ENCODE data around the gene HPGD. TPM values are rescaled to one million over a fixed set of nuclear protein-coding genes. Genes with fewer than 3 reads are reported as not detected.

HPGD gene
- total RNA-seq, 1 donor from 2014 or later = 12.1 TPM

DNA sequence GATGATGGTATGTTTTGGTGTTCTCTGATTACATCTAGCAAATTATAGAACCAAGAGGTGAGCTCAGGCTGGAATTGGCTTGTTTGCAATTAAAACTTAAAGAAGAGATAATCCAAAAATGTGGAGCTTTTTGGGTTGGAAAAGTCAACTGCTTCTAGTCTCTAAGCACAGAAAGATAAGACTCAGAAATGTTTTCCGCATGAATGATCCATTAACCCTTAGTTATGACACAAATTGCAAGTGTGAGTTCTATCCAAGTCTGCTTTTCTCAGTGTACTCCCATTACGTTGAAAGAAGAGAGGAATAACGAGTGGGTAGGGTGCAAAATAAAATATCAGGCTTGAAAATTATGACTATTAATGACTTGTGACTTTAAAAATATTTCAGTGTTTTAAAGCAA is 38.5 kb downstream of the HPGD start:
- intact Hi-C loops (cut with micrococcal nuclease) = no loop called here

DNA sequence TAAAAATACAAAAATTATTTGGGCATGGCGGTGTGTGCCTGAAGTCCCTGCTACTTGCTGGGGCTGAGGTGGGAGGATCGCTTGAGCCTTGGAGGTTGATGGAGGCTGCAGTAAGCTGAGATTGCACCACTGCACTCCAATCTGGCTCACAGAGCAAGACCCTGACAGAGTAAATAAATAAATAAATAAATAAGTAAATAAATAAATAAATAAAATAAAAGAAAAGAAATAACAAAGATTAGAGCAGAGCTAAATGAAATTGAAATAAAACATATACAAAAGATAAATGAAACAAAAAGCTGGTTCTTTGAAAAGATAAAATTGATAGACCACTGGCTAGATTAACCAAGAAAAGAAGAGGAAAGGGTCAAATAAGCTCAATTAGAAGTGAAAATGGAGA is 43.1 kb downstream of the HPGD start:
- intact Hi-C loops (cut with micrococcal nuclease) = no loop called here

DNA sequence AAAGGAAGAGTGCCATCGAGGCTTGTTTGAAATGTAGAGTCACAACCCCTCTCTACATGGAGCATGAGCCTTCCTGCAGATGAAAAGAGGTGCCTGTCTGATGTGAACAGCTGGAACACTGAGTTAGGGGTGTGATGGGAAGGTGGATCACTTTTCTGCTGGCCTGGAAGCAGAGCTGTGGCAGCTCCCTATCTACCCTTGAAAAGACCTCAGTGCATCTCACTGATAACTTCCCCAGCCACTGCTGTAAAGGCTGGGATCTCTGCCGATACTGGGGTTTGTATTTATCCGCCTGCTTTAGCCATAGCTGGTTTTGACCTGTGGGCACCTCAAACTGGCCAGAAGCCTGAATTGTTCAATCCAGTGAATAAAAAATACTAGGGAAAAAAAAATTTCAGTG is 46.8 kb downstream of the HPGD start:
- intact Hi-C loops (cut with micrococcal nuclease) = no loop called here

DNA sequence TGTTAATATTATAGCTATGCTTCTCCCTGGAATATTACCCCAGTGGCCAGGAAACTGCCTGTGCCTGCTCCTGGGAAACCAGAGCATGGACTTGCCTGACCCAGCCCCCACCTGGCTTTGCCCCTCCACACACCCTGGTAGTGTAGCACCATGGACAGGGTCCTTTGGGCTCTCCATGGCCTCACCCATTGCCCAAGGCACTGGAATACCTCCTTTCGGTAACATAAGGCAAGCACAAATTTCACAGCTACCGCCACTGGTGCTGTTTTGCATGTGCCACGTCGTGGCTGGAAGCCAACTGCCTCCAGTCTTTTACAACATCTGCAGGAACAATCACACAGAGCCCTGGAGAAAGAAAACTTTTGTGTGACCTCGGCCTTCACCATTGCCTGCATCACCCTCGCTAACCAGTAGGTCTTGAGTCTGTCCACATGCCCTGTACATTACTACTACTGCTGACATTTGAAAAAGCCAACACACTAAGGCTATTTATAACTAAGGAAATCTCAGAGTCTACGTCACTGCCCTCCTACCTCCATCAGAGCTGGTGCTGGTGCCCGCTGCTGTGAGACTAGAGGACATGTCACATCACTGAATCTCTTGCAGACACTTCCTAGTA is 47.7 kb downstream of the HPGD start:
- intact Hi-C loops (cut with micrococcal nuclease) = no loop called here

DNA sequence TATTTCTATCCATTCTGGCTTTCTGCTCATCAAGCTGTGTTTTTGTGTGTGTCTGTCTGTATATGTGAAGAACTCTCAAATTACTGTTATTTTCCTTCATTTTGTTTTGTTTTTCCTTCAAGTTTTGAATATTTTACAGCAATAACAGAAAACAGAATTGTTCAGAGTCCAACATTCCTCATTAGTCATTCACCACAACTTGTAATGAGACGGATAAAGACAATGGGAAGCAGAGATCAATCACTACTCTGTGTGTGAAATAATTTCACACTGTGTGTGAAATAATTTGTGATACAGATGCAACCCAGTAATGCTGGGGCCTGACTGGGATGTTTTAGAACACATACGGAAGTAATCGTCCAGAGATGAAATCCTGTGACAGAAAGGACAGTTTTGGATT is 55.2 kb downstream of the HPGD start:
- intact Hi-C loops (cut with micrococcal nuclease) = no loop called here

DNA sequence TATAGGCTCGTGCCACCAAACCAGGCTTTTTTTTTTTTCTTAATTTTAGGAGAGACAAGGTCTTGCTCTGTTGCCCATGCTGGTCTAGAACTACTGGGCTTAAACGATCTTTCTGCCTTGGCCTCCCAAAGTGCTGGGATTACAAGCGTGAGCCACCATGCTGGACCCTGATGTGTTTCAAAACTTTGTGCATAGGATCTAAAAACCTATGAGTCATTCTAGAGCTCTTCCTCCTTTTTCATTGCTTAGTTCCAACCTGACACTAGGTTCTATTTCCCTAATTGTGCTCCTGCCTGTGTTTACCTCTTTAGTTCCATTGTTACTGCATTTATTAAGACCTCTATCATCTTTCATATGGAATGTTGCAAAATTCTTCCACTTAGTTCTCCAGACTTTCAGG is 57.3 kb downstream of the HPGD start:
- intact Hi-C loops (cut with micrococcal nuclease) = no loop called here

DNA sequence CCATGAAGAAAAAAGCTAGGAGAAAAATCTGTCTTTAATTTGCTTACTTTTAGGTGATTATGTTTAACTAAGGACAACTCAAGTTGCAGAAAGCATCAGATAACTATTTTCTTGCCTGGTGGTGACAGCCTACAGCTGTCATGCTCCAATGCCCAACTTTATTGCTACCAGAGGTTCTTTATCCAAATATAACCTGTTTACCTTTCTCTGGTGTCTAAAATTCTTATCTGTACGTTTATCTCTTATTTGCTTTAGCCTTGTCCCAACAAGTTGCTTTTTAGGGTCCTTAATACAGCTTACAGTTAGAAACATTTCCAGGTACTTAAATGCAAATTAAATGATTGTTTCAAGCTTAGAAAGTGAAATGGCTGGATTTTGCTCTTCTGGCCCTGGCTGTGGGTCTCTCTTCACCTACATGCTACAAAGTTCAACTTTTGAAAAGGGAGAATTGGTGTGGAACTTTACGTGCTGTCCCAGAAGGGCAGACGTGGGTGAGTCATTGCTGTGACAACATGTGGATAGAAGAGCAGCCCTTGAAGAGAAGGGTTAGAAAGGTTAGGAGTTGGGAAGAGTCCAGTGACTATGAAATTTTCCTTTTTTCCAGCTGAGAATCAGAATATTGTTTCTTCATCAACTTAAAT is 60.7 kb downstream of the HPGD start:
- intact Hi-C loops (cut with micrococcal nuclease) = no loop called here

DNA sequence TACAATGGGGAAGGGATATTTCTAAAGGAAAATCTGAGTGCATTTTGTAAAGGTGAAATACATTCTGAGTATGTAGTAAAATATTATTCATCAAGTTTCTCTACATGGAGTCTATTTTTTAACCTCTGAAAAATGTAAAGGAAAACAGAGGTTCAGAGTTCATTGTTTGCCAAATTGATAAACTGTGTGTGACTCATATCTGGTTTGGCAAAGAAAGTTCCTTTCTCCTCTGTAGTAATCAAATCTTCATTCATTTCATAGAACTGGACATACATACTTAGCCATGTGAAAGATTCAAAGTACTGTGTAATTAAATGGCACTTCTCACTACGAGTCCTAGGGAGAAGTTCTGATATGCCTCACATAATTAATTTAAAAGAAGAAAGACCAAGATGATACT is 61.6 kb downstream of the HPGD start:
- intact Hi-C loops (cut with micrococcal nuclease) = no loop called here

DNA sequence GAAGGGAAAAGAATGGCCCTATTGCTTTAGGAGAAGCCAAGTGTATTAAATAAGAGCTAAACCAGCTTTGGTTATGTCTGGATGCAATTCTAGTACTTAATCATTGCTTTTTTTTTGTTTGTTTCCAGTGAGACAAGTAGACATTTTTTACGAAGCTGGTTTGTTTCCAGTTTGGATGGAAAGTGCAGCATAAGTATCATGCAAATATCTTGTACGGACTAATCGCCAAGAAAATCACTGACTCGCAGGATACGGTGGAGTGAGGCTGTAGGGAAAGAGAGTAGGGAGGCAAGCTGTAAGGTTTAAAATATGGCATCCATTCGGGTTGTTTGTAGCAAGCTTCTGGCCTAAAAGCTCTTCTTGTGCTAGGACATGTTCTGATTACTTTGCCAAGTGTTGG is 64.8 kb downstream of the HPGD start:
- intact Hi-C loops (cut with micrococcal nuclease) = no loop called here

DNA sequence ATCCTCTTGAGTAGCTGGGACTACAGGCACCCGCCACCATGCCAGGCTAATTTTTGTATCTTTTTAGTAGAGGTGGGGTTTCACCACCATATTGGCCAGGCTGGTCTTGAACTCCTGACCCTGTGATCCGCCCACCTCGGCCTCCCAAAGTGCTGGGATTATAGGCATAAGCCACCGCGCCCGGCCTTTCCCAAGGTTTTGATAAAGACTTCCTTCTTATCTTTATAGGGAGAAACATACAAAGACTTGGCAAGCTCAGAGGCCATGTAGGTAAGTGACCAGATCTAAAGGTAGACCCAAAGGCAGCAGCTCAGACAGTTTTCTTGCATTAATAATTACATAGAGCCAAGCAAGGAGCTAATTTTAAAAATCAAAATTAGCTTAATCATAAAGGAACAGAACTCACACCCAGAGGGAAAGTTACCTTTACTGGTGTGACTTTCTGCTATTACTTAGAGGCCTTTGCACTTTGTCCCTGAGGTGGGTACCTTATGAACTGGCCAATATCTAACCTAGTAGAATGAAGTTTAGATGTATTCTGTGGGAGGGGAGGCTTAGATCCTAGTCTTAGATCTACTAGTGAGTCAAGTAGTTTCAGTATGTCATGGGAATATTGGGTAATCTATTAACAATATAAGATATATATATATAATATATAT is 67.3 kb downstream of the HPGD start:
- intact Hi-C loops (cut with micrococcal nuclease) = no loop called here

DNA sequence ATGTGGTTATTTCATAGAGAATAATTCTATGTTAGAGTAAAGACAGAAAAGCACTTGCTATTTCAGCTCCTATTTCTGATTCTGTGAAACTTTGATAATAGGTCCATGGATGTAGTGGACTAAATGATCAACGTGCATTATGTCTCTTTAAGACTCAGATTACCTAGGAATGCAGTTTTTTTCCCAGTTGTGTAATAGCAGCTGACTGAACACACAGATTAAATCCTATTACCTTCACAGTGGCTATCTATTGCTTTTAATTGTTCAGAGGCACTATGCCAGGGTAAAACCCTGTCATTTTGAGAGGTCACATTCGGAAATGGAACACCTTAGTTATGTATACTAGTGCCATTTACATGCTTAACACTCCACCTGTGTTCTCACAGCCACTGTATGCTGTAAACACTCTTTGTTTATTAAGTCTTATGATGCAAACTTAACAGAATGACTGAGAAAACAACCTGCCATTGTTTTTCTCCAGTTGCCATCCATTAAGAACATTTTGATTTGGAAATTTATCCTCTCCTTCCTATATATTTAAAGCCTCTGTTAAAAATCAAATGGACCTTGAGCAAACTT is 70.5 kb downstream of the HPGD start:
- intact Hi-C loops (cut with micrococcal nuclease) = no loop called here

DNA sequence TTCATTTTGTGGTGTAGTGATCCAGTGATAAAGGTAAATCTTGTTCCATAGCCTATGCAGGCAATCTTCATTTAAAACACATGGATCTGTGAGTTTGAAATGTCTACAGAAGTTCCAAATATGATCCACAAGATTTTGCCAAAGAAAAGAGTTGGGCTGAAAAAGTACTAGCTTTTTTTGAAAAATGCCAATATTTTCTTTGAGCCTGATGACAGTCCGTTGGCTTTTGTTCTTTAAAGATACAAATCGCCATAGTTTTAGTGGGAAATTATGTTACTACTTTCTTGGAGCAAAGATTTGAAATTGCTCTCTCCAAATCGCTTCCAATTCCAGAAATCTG is 71.5 kb downstream of the HPGD start:
- intact Hi-C loops (cut with micrococcal nuclease) = no loop called here

DNA sequence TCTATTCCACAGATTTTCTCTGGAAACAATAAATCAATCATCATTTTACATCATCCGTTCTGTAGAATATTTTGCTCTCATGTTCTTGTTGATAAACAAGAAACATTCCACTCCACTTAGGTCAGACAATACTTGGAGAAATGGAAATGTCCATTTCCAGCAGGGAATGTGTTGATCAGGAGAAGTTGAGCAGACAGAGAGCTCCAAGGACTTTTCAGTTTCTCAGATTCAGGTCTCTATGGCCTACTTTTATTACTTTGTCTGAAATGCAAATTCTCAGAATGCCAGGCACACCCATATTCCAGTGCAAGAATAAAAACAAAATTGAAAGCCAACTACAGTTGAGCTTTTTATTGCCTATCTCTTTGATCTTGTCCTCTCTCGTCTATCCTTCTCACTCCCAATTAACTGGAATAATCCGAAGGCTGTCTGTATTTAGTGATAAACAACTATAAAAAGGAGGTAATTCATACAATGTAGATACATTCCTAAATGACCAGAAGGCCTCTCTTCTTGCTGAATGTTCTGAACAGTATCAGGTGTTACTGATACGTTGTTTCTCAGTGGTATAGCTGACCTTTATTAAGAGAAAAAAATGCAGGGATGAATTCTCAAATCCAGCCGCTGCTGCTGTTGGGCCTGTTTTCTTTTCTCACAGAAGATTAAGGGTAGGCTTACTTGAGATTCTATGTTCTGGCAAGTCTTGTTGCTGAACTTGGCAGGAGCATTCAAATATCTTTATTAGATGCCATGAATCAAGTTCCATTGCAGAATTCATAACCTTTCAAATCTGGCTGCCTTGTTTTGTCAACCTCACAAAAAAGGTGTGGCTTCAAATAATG is 72.1 kb downstream of the HPGD start:
- intact Hi-C loops (cut with micrococcal nuclease) = no loop called here

DNA sequence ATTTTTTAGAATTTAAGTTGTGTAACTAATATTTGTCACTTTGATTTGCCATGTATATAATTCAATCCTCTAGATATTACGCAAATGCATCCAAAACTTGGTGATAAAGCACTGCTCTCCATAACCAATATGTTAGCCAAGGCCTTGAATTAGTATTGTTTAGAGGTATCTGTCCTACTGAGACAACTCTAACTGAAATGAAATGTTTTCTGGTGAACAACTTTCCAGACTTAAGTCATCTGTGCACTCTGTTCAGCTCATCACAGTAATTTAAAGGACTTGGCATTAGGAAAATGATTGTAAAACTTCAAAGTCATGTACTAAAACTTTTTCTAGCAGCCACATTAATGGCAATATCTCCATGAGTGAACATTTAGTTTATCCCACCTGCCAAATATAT is 73.1 kb downstream of the HPGD start:
- intact Hi-C loops (cut with micrococcal nuclease) = no loop called here

DNA sequence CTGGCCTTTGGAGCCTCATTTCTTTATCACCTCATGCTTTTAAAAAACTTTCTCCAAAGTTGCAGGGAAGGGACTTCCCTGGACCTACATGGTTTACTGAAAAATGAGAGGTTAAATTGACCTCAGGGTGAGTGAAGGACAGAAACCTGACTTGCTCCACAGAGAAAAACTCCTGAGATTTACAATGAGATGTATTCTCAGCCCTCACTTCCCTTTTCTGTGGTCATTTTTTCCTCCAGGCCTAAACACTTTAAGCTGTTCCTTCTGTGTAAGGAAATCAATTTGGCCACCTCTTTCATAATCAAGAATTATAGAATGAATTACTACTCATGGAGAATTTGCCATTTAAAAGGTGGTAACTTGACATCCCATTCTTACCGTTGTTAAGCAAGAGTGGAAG is 77.9 kb downstream of the HPGD start:
- intact Hi-C loops (cut with micrococcal nuclease) = no loop called here

Other genes with a start within 250 kb of the HPGD start
- 20.0 and 21.1 TPM in 2 replicates for gene FBXO8, start 238.8 kb downstream of the HPGD start, total RNA-seq
- 15.2 and 15.6 TPM in 2 replicates for gene CEP44, start 238.6 kb downstream of the HPGD start, total RNA-seq

Measured in T-helper 1 cell treated with Interleukin-12 subunit alpha and Interleukin-12 subunit beta and Interleukin-4 antibody, amounts not matched to agents 30 ng/mL and 1 ng/mL, for 36 hours (primary cell).